ENCODE data around the gene ORC6. TPM values are rescaled to one million over a fixed set of nuclear protein-coding genes. Genes with fewer than 3 reads are reported as not detected.

ORC6 gene
- polyA plus RNA-seq, 1 donor (not counting 4 experiments of a cell fraction or from before 2014, with no cell fraction given), result 21.9 TPM

- DNase-seq (ENCODE audit: low read depth, low spot score) (no peak), FAIRE-seq (no peak)
- Histone ChIP-seq H3K9me3 (ENCODE audit: control insufficient read depth, low read depth, low read length) (no peaks in the 10 kb centered on the region), H3K9ac (ENCODE audit: control insufficient read depth, extremely low read depth, insufficient read depth, low read length) (peak overlapping the region; percentile 97), H4K20me1 (ENCODE audit: control insufficient read depth, extremely low read depth, insufficient read depth, low read length) (peaks cover 25% of the 10 kb centered on the region), H3K79me2 (ENCODE audit: control insufficient read depth, insufficient read depth, low read length) (peaks cover 89% of the 10 kb centered on the region), H3K36me3 (ENCODE audit: control insufficient read depth in 2 of 2, extremely low read depth in 1 of 2, insufficient read depth in 2 of 2, low read length in 2 of 2) (peaks cover 0 to 4% of the 10 kb centered on the region in 2 experiments), H3K4me2 (ENCODE audit: control insufficient read depth, extremely low read depth, insufficient read depth, low read depth, low read length) (peak overlapping the region; percentile 92), H2AFZ (ENCODE audit: control insufficient read depth, low read length) (no peak overlapping the region), H3K27ac (ENCODE audit: control insufficient read depth, insufficient read depth, low read length) (no peak overlapping the region), H3K4me3 (ENCODE audit: control insufficient read depth in 2 of 3, extremely low read depth in 1 of 3, insufficient read depth in 2 of 3, low read depth in 1 of 3, low read length in 3 of 3) (peak overlapping the region; percentile 84 to 91 (median 88)), H3K27me3 (ENCODE audit: control insufficient read depth, extremely low read depth, insufficient read depth, low read length) (no peaks in the 10 kb centered on the region), H3K4me1 (ENCODE audit: control insufficient read depth, extremely low read depth, insufficient read depth, low read length) (peaks cover 27% of the 10 kb centered on the region), H3K9me1 (ENCODE audit: control insufficient read depth, extremely low read depth, insufficient read depth, low read length) (no peaks in the 10 kb centered on the region)
- TF ChIP-seq CTCF (optimal IDR thresholded peaks at IDR 0.05 in 1 of 3, IDR thresholded peaks at IDR 0.05 in 1 of 3, conservative IDR thresholded peaks at IDR 0.05 in 1 of 3; ENCODE audit: extremely low read depth in 1 of 3, insufficient read depth in 2 of 3, low read length in 3 of 3), result no peak
- TF ChIP-seq EZH2 (IDR thresholded peaks at IDR 0.05; ENCODE audit: low read length), result no peak
- dilution Hi-C loops (cut with MboI; ENCODE audit: extremely low pct_ligation_motif_present, low sequenced_read_pairs), result no loop called here
Measured at GRCh38 chr16:46686815-46687473, 2.5 kb upstream of the ORC6 start.

GRCh38 chr16:46687486-46687885, 2.0 kb upstream of the ORC6 start:
- no peaks in the 10 kb centered on the region for H3K27me3 ChIP-seq (ENCODE audit: control insufficient read depth, extremely low read depth, insufficient read depth, low read length)
- peak overlapping the region; percentile 97 for H3K9ac ChIP-seq (ENCODE audit: control insufficient read depth, extremely low read depth, insufficient read depth, low read length)
- FAIRE-seq (no peak), DNase-seq (ENCODE audit: low read depth, low spot score) (no peak)
- H3K4me1 ChIP-seq (ENCODE audit: control insufficient read depth, extremely low read depth, insufficient read depth, low read length), result peaks cover 27% of the 10 kb centered on the region
- peaks cover 25% of the 10 kb centered on the region for H4K20me1 ChIP-seq (ENCODE audit: control insufficient read depth, extremely low read depth, insufficient read depth, low read length)
- peak overlapping the region; percentile 92 for H3K4me2 ChIP-seq (ENCODE audit: control insufficient read depth, extremely low read depth, insufficient read depth, low read depth, low read length)
- no peak overlapping the region for H2AFZ ChIP-seq (ENCODE audit: control insufficient read depth, low read length)
- peaks cover 0 to 2% of the 10 kb centered on the region in 2 experiments for H3K36me3 ChIP-seq (ENCODE audit: control insufficient read depth in 2 of 2, extremely low read depth in 1 of 2, insufficient read depth in 2 of 2, low read length in 2 of 2)
- peak overlapping the region; percentile 84 to 91 (median 88) for H3K4me3 ChIP-seq (ENCODE audit: control insufficient read depth in 2 of 3, extremely low read depth in 1 of 3, insufficient read depth in 2 of 3, low read depth in 1 of 3, low read length in 3 of 3)
- dilution Hi-C loops (cut with MboI; ENCODE audit: extremely low pct_ligation_motif_present, low sequenced_read_pairs), result no loop called here
- no peak overlapping the region for H3K27ac ChIP-seq (ENCODE audit: control insufficient read depth, insufficient read depth, low read length)
- TF ChIP-seq EZH2 (IDR thresholded peaks at IDR 0.05; ENCODE audit: low read length), result no peak
- TF ChIP-seq CTCF (optimal IDR thresholded peaks at IDR 0.05 in 1 of 3, IDR thresholded peaks at IDR 0.05 in 1 of 3, conservative IDR thresholded peaks at IDR 0.05 in 1 of 3; ENCODE audit: extremely low read depth in 1 of 3, insufficient read depth in 2 of 3, low read length in 3 of 3), result peak in 1 of 3 experiments; percentile 10
- H3K9me1 ChIP-seq (ENCODE audit: control insufficient read depth, extremely low read depth, insufficient read depth, low read length), result no peaks in the 10 kb centered on the region
- no peaks in the 10 kb centered on the region for H3K9me3 ChIP-seq (ENCODE audit: control insufficient read depth, low read depth, low read length)
- H3K79me2 ChIP-seq (ENCODE audit: control insufficient read depth, insufficient read depth, low read length), result peaks cover 87% of the 10 kb centered on the region
